COR-L47 (cell line): ENCODE measurements around the gene TIMM44.
"Not testable (repeated sequence)": the region's sequence is repeated elsewhere in the genome, so short reads cannot be mapped to it uniquely, and the experiment has no call there.

ENCODE experiments used
- DNase-seq: peaks from one replicate; lab custom pipeline; 2025; lab: John Stamatoyannopoulos, UW

TIMM44 gene

GRCh38 chr19:7900401-7900870 is 43.0 kb downstream of the TIMM44 start:
- DNase-seq = no peak

DNA sequence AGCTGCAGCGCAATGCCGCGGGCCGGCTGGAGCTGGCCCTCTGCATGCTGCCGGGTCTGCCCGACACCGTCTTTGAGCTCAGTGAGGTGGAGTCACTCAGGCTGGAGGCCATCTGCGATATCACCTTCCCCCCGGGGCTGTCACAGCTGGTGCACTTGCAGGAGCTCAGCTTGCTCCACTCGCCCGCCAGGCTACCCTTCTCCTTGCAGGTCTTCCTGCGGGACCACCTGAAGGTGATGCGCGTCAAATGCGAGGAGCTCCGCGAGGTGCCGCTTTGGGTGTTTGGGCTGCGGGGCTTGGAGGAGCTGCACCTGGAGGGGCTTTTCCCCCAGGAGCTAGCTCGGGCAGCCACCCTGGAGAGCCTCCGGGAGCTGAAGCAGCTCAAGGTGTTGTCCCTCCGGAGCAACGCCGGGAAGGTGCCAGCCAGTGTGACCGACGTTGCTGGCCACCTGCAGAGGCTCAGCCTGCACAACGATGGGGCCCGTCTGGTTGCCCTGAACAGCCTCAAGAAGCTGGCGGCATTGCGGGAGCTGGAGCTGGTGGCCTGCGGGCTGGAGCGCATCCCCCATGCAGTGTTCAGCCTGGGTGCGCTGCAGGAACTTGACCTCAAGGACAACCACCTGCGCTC is 43.6 kb downstream of the TIMM44 start:
- DNase-seq = no peak

DNA sequence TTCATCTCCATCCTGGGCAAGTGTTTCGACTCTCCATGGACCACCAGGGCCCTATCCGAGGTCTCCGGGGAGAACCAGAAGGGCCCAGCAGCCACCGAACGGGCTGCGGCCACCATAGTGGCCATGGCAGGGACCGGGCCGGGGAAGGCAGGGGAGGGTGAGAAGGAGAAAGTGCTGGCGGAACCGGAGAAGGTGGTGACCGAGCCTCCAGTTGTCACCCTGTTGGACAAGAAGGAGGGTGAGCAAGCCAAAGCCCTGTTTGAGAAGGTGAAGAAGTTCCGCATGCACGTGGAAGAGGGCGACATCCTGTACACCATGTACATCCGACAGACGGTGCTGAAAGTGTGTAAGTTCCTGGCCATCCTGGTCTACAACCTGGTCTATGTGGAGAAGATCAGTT is 44.5 kb downstream of the TIMM44 start:
- DNase-seq = no peak

GRCh38 chr19:7897292-7897691 is 46.2 kb downstream of the TIMM44 start:
- DNase-seq = no peak

DNA sequence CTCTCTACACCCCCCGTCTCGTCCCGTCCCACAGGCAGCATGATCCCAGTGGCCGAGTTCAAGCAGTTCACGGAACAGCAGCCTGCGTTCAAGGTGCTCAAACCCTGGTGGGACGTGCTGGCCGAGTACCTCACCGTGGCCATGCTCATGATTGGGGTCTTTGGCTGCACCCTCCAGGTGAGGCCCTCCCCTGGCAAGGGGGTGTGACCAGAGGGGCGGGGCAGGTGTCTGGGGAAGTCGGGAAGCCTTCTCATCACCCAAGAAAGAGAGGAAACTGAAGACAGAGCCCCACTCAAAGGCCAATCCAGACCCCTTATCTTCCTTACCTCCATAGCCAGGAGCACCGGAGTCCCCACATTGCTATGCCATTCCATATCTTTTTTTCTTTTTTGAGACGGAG is 47.9 kb downstream of the TIMM44 start:
- DNase-seq = no peak

GRCh38 chr19:7894612-7895309 is 48.7 kb downstream of the TIMM44 start:
- no peak for DNase-seq

GRCh38 chr19:7893362-7894101 is 49.9 kb downstream of the TIMM44 start:
- DNase-seq = not testable (repeated sequence)

DNA sequence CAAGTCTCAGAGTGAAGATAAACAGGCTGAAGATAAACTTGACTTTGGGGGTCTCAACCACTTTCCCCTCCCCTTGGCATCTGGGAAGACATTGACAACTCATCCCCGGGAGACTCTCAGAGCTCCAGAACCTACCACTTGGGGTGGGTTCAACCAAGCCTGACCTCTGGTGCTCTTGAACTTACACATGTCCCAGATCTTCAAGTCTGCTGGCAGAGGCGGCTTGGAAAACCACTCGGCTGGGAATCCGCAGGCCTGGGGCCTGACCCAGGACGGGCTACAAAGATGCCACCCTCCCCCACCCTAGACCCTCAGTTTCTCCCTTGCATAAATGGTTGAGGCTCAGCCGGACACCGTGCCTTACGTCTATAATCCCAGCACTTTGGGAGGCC is 54.6 kb downstream of the TIMM44 start:
- DNase-seq = no peak

DNA sequence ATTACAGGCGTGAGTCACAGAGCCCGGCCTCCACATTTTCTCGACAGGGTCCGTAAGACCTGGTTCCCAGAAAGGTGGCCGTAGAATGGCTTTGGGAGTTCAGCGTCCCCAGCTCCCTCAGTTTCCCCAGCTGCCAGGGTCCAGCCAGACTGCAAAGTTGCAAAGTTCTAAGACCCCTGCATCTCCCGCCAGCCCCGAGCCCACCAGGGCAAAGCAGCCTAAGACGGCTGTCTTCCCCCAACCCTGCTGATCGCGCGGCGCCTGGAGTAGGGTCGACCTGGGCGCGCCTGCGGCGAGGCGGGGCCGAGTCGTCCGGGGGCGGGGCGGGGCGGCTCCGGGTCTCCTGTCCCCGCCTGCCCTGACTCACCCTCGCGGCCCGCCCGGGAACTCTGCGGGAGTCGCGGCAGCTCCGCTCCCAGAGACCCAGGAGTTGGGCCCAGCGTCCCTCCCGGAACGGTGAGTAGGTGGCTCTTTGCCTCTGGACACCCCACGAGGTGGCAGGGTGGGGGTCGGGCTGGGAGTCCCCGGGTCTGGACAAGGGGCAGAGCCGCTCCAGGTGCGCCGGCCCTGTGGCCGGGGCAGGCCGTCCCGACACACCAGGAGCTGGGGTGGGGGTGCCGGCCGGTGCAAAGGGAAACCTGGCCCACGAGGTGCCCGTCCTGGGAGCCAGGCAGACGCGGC is 55.2 kb downstream of the TIMM44 start, which contains the start of gene LRRC8E:
Gene LRRC8E, plus strand, starts transcription at position 366 of the 681 bp plus-strand sequence. CDS start 7,094 bp downstream, outside the sequence.
- no peak for DNase-seq

GRCh38 chr19:7887408-7888144 is 55.9 kb downstream of the TIMM44 start:
- no peak for DNase-seq

DNA sequence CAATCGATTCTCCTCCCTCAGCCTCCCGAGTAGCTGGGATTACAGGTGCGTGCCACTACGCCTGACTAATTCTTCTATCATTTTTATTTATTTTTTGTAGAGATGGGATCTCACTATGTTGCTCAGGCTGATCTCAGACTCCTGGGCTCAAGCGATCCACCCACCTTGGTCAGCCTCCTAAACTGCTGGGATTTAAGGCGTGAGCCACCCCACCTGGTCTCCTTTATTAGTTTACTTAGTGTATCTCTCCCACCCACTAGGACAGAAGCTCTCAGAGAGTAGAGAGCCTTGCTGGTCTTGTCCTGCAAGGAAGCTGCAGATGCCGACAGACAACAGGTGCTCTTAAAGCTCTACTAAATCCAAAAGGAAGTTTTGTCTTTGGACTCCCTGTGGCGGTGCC is 57.6 kb downstream of the TIMM44 start:
- DNase-seq = no peak

DNA sequence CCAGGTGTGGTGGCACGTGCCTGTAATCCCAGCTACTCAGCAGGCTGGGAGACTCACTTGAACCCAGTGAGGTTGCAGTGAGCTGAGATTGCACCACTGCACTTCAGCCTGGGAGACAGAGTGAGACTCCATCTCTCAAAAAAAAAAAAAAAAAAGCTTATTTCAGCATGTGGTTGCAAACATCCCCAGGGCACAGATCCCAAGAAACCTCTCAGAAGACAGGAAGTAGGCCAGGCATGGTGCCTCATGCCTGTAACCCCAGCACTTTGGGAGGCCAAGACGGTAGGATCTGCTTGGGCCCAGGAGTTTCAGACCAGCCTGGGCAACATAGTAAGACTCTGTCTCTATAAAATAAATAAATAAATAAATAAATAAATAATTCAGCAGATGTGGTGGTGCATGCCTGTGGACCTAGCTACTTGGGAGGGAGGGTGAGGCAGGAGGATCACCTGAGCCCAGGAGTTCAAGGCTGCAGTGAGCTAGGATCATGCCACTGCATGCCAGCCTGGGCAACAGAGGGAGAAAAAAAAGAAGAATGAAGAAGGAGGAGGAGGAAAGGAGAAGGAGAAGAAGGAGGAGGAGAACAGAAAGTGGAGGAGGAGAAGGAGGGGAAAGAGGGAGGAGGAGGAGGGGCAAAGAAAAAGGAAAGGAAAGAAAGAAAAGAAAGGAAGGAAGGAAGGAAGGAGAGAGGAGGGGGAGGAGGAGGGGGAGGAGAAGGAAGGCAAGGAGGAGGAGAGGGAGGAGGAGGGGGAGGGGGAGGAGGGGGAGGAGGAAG is 59.5 kb downstream of the TIMM44 start:
- no peak for DNase-seq

DNA sequence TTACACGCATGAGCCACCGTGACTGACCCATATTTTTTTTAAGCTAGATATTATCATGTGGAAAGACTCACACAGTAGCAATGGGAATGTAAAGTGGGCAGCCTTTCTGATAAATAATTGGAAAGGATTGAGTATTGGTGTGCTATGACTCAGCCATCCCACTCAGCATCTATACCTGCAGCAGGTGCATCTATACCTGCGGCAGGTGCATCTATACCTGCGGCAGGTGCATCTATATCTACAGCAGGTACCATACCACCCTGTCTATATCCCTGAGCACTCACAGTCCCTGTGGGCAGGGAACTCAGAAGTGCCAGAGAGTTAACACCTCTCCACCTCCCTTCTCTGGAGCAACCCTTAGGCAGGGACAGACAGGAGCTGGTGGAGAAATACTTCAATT is 60.4 kb downstream of the TIMM44 start:
- DNase-seq = no peak

- DNase-seq = no peak
Measured at GRCh38 chr19:7881910-7882309, 61.6 kb downstream of the TIMM44 start.

GRCh38 chr19:7879836-7880235 is 63.6 kb downstream of the TIMM44 start:
- no peak for DNase-seq

GRCh38 chr19:7879111-7879807 is 64.2 kb downstream of the TIMM44 start:
- DNase-seq = no peak

DNA sequence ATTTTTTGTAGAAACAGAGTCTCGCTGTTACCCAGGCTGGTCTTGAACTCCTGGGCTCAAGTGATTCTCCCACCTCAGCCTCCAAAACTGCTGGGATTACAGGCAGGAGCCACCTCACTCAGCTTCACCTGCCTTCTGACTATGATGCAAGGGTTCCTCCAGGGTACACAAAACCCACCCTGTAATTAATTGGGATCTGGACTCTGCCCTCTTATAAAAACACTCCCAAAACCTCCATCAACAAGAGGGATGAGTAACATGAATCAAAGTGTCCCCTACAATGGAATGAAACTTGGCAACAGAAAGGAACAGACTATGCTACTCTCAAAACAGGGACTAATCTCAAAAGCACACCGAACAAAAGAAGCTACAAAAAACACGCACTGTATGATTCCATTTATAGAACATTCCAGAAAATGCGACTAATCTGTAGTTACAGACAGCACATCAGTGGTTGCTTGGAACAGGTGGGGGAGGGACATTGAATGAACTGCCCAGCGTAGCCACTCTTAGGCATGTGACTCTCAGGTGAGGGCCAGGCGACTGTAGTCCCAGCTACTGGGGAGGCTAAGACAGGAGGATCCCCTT is 66.1 kb downstream of the TIMM44 start:
- no peak for DNase-seq
